Measurements from ENCODE around the gene PLEKHM1. TPM values are rescaled to one million over a fixed set of nuclear protein-coding genes. Genes with fewer than 3 reads are reported as not detected.

The PLEKHM1 gene
- total and polyA plus RNA-seq, 2 of the 4 experiments (the other 2 are of a cell fraction): 4.7 to 16.4 TPM

GRCh38 chr17:45436161-45436560 lies 54.4 kb downstream of the PLEKHM1 start:
- Histone ChIP-seq H3K14ac (replicated peaks; ENCODE audit: low read depth, low read length) (no peak overlapping the region), H3K56ac (ENCODE audit: extremely low read depth, insufficient read depth, low read length) (no peak overlapping the region), H3K9ac (ENCODE audit: low read depth, low read length) (no peak overlapping the region), H3K9me1 (ENCODE audit: insufficient read depth, low read length) (no peaks in the 10 kb centered on the region; the same call in 1 of the 2 replicates), H2AK5ac (ENCODE audit: low read depth, low read length) (no peak overlapping the region), H3K4me1 (ENCODE audit: control insufficient read depth, insufficient read depth, low read length) (peaks cover 3% of the 10 kb centered on the region; the same call in 1 of the 2 replicates), H3K36me3 (ENCODE audit: control insufficient read depth, insufficient read depth, low read length) (peaks cover 22% of the 10 kb centered on the region), H4K91ac (ENCODE audit: insufficient read depth, low read depth, low read length) (no peak overlapping the region), H2BK5ac (ENCODE audit: low read depth, low read length, poor library complexity, severe bottlenecking) (no peak overlapping the region), H2AFZ (replicated peaks; ENCODE audit: low read length, poor library complexity) (no peak overlapping the region), H4K8ac (ENCODE audit: low read depth in 2 of 2, low read length in 2 of 2) (no peak overlapping the region), H3K79me1 (ENCODE audit: low read depth in 1 of 2, low read length in 2 of 2) (no peaks in the 10 kb centered on the region), H2BK15ac (ENCODE audit: low read depth, low read length) (no peak overlapping the region), H3K4me2 (ENCODE audit: low read depth, low read length) (no peak overlapping the region), H2BK20ac (ENCODE audit: low read depth, low read length) (no peak overlapping the region), H3K23ac (ENCODE audit: low read depth, low read length) (no peak overlapping the region), H3K4ac (ENCODE audit: low read depth, low read length) (no peak overlapping the region), H3K4me3 (ENCODE audit: insufficient read depth, low read depth, low read length) (no peak overlapping the region), H2BK120ac (ENCODE audit: low read depth, low read length) (no peak overlapping the region), H3K9me3 (ENCODE audit: control insufficient read depth, insufficient read depth, low read length) (no peaks in the 10 kb centered on the region), H3K27ac (ENCODE audit: insufficient read depth, low read length) (no peak overlapping the region), H3K18ac (ENCODE audit: low read depth, low read length) (no peak overlapping the region), H4K5ac (ENCODE audit: low read depth, low read length) (no peak overlapping the region), H2AK9ac (replicated peaks; ENCODE audit: low read depth, low read length, poor library complexity) (no peak overlapping the region), H3K27me3 (ENCODE audit: control insufficient read depth, insufficient read depth, low read length) (peaks cover 12% of the 10 kb centered on the region), H4K20me1 (ENCODE audit: insufficient read depth, low read length) (peaks cover 7% of the 10 kb centered on the region; the same call in 1 of the 2 replicates)
- ATAC-seq (ENCODE audit: low read depth) (no peak), DNase-seq (no peak)
- TF ChIP-seq, protein P1, sequence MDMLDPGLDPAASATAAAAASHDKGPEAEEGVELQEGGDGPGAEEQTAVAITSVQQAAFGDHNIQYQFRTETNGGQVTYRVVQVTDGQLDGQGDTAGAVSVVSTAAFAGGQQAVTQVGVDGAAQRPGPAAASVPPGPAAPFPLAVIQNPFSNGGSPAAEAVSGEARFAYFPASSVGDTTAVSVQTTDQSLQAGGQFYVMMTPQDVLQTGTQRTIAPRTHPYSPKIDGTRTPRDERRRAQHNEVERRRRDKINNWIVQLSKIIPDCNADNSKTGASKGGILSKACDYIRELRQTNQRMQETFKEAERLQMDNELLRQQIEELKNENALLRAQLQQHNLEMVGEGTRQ (IDR thresholded peaks at IDR 0.05; ENCODE audit: low read depth, low read length): no peak
- no peak for TF ChIP-seq MXI1 (IDR thresholded peaks at IDR 0.05; ENCODE audit: borderline replicate concordance, low read depth, low read length)
- no peak for TF ChIP-seq RAD21 (IDR thresholded peaks at IDR 0.05; ENCODE audit: low read length)
- no peak for TF ChIP-seq CEBPB (IDR thresholded peaks at IDR 0.05; ENCODE audit: low read depth, low read length)
- TF ChIP-seq RCOR1 (IDR thresholded peaks at IDR 0.05; ENCODE audit: insufficient replicate concordance, low read length): no peak
- no peak for TF ChIP-seq POLR2A (IDR thresholded peaks at IDR 0.05; ENCODE audit: low read depth, low read length)
- no peak for TF ChIP-seq SMC3 (IDR thresholded peaks at IDR 0.05; ENCODE audit: low read depth, low read length)
- no peak for TF ChIP-seq BHLHE40 (IDR thresholded peaks at IDR 0.05; ENCODE audit: low read depth, low read length)
- no peak for TF ChIP-seq MAZ (IDR thresholded peaks at IDR 0.05; ENCODE audit: borderline replicate concordance, low read depth, low read length)
- TF ChIP-seq, protein P2, sequence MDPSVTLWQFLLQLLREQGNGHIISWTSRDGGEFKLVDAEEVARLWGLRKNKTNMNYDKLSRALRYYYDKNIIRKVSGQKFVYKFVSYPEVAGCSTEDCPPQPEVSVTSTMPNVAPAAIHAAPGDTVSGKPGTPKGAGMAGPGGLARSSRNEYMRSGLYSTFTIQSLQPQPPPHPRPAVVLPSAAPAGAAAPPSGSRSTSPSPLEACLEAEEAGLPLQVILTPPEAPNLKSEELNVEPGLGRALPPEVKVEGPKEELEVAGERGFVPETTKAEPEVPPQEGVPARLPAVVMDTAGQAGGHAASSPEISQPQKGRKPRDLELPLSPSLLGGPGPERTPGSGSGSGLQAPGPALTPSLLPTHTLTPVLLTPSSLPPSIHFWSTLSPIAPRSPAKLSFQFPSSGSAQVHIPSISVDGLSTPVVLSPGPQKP (IDR thresholded peaks at IDR 0.05; ENCODE audit: borderline replicate concordance, low read depth, low read length): no peak
- TF ChIP-seq CHD1 (IDR thresholded peaks at IDR 0.05; ENCODE audit: low read depth, low read length): no peak
- no peak for TF ChIP-seq NFE2L2 (IDR thresholded peaks at IDR 0.05; ENCODE audit: low read depth, low read length)
- no peak for TF ChIP-seq CTCF (conservative IDR thresholded peaks at IDR 0.05; ENCODE audit: low read depth, low read length)
- no peak for TF ChIP-seq FOS (IDR thresholded peaks at IDR 0.05; ENCODE audit: low read depth, low read length)
- no peak for TF ChIP-seq RFX5 (IDR thresholded peaks at IDR 0.05; ENCODE audit: low read depth, low read length)
- TF ChIP-seq MAFK (IDR thresholded peaks at IDR 0.05; ENCODE audit: low read depth, low read length): no peak
- ChIA-PET POLR2A (ENCODE audit: unreplicated experiment) (no interaction called here), CTCF (no interaction called here)
- in situ Hi-C loops (cut with MboI; ENCODE audit: low sequenced_read_pairs) (no loop called here), intact Hi-C loops (cut with micrococcal nuclease) (no loop called here), dilution Hi-C loops (cut with HindIII; ENCODE audit: low sequenced_read_pairs, unreplicated experiment) (no loop called here)
- WGBS, 2 experiments (ENCODE audit: extremely low coverage in 2 of 2, insufficient read length in 1 of 2): 87% methylated on average over 2 of the region's 10 CpGs; no CpG with 5 or more reads in 1 of the 2 experiments
- BruUV-seq (replicated peaks): no TSS peak
